D721Med (cell line): Measurements from ENCODE around the gene PRSS27.
"Not testable (repeated sequence)": the region's sequence is repeated elsewhere in the genome, so short reads cannot be mapped to it uniquely, and the experiment has no call there.

Source experiments
- DNase-seq: peaks from one replicate; pipeline ENCODE4 v3.0.0; 2011; ENCODE audit warnings: low spot score; ENCODE audit not compliant: insufficient read length
- FAIRE-seq: peaks from 2 replicates; lab custom pipeline; 2011; peaks lifted over from hg19 to GRCh38; lab: Jason Lieb, UNC
- TF ChIP-seq, protein P1 (sequence below): IDR thresholded peaks from 2 replicates; pipeline ENCODE4 v1.5.1; 2012; ENCODE audit warnings: mild to moderate bottlenecking, control low read depth; ENCODE audit not compliant: insufficient read depth; ENCODE audit errors: missing control alignments

The PRSS27 gene

GRCh38 chr16:2673066-2673999 is 46.7 kb downstream of the PRSS27 start:
- TF ChIP-seq, protein P1, sequence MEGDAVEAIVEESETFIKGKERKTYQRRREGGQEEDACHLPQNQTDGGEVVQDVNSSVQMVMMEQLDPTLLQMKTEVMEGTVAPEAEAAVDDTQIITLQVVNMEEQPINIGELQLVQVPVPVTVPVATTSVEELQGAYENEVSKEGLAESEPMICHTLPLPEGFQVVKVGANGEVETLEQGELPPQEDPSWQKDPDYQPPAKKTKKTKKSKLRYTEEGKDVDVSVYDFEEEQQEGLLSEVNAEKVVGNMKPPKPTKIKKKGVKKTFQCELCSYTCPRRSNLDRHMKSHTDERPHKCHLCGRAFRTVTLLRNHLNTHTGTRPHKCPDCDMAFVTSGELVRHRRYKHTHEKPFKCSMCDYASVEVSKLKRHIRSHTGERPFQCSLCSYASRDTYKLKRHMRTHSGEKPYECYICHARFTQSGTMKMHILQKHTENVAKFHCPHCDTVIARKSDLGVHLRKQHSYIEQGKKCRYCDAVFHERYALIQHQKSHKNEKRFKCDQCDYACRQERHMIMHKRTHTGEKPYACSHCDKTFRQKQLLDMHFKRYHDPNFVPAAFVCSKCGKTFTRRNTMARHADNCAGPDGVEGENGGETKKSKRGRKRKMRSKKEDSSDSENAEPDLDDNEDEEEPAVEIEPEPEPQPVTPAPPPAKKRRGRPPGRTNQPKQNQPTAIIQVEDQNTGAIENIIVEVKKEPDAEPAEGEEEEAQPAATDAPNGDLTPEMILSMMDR = no peak
- FAIRE-seq (no peak), DNase-seq (peak; percentile 90)

GRCh38 chr16:2671741-2672140 is 48.3 kb downstream of the PRSS27 start:
- FAIRE-seq (no peak), DNase-seq (no peak)
- TF ChIP-seq, protein P1 = no peak

GRCh38 chr16:2671193-2671592 is 48.8 kb downstream of the PRSS27 start:
- TF ChIP-seq, protein P1 = peak; percentile 30
- DNase-seq, FAIRE-seq: not testable (repeated sequence)

DNA sequence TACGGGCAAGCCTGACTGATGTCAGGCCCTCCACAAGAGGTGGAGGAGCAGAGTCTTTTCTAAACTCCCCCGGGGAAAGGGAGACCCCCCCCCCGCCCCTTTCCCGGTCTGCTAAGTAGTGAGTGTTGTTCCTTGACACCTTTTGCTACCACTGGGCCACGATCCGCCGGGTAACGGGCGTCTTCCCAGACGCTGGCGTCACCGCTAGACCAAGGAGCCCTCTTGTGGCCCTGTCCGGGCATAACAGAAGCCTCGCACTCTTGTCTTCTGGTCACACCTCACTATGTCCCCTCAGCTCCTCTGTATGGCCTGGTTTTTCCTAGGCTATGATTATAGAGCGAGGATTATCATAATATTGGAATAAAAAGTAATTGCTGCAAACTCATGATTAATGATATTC is 50.0 kb downstream of the PRSS27 start:
- TF ChIP-seq, protein P1 = peak; percentile 56
- DNase-seq, FAIRE-seq: not testable (repeated sequence)

DNA sequence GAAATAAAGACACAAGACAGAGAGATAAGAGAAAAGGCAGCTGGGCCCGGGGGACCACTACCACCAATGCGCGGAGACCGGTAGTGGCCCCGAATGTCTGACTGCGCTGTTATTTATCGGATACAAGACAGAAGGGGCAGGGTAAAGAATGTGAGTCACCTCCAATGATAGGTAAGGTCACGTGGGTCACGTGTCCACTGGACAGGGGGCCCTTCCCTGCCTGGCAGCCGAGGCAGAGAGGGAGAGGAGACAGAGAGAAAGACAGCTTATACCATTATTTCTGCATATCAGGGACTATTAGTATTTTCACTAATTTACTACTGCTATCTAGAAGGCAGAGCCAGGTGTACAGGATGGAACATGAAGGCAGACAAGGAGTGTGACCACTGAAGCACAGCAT is 50.4 kb downstream of the PRSS27 start:
- not testable (repeated sequence) for FAIRE-seq, DNase-seq

GRCh38 chr16:2666671-2667070 is 53.4 kb downstream of the PRSS27 start:
- DNase-seq, FAIRE-seq: not testable (repeated sequence)

DNA sequence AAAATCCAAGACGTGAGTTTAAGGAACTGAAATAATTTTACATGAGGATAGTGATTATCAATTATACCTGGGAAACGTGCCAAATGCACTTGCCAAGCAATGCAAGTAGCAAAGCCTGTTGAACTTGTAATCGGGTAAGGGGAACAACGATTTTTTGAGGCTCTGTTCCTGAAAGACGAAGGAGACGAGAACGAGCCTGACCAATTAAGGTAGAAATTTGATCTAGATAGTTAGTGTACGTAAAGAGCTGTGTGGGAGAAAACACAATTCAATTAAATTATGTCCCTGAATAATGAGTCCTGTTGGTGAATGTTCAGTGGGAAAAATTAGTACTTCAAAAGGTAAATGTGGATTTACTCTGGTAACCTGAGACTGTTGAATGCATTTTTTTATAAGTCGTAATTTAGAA is 55.4 kb downstream of the PRSS27 start:
- FAIRE-seq (no peak), DNase-seq (no peak)
- TF ChIP-seq, protein P1 = no peak
